ENCODE measurements around the gene SRGAP3. TPM values are rescaled to one million over a fixed set of nuclear protein-coding genes. Genes with fewer than 3 reads are reported as not detected.

SRGAP3 gene
- polyA plus RNA-seq, 3 donors = 0.27 to 1.3 (median 0.87) TPM

DNA sequence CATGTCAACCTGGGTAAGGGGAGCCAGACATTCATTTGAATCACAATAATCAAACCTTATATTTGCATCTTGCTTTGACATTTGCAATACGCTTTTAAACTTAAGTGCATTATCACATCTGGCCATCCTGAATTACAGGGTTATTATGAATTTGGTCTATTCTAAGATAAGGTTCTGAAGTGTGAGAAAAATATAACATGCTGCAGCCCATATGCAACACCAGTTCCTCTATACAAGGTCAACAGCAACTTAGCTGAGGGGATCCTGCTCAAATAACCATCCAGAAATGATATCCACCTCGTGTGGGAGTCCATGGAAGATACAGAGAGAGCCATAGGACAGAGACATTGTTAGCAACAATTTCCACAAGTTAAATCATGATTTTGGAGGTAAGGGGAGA lies 213.5 kb downstream of the SRGAP3 start:
- Histone ChIP-seq H3K36me3 (replicated peaks in 1 of 2; ENCODE audit: control insufficient read depth in 1 of 2, insufficient read depth in 2 of 2, low read length in 2 of 2) (no peaks in the 10 kb centered on the region), H3K9ac (ENCODE audit: insufficient read depth, low read length, poor library complexity, severe bottlenecking) (no peak overlapping the region), H3K79me2 (ENCODE audit: insufficient read depth, low read length) (no peaks in the 10 kb centered on the region), H4K20me1 (ENCODE audit: insufficient read depth, low read length) (no peaks in the 10 kb centered on the region), H3K4me1 (ENCODE audit: control insufficient read depth in 1 of 2, insufficient read depth in 2 of 2, low read length in 2 of 2) (peaks cover 28 to 29% of the 10 kb centered on the region in 2 donors), H3K27ac (ENCODE audit: low read depth in 1 of 2, low read length in 2 of 2) (no peak overlapping the region), H2AFZ (ENCODE audit: insufficient read depth, low read depth, low read length, poor library complexity, severe bottlenecking) (no peak overlapping the region), H3K4me3 (replicated peaks in 1 of 3; ENCODE audit: low read depth in 2 of 3, low read length in 3 of 3) (no peak overlapping the region), H3K27me3 (ENCODE audit: control insufficient read depth in 2 of 2, insufficient read depth in 2 of 2, low read length in 2 of 2) (no peaks in the 10 kb centered on the region), H3K9me3 (replicated peaks in 1 of 2; ENCODE audit: control insufficient read depth in 1 of 2, insufficient read depth in 1 of 2, low read length in 2 of 2) (no peaks in the 10 kb centered on the region), H3K4me2 (replicated peaks; ENCODE audit: extremely low read depth, low read length, poor library complexity, severe bottlenecking) (peak overlapping the region; percentile 23)
- Mint-ChIP-seq H3K4me1 (peaks cover 29% of the 10 kb centered on the region), H3K9me3 (no peaks in the 10 kb centered on the region), H3K36me3 (no peaks in the 10 kb centered on the region), H3K4me3 (no peak overlapping the region), H3K27ac (peak overlapping the region in 1 of 7 donors; percentile 13), H3K27me3 (ENCODE audit: low read depth in 3 of 3) (peaks cover 0 to 3% (median 1%) of the 10 kb centered on the region in 3 donors)
- WGBS (ENCODE audit: insufficient coverage) = no CpG with 5 or more reads among the region's 2 CpGs
- no peak for TF ChIP-seq CTCF (IDR thresholded peaks at IDR 0.05)
- intact Hi-C loops (cut with micrococcal nuclease) = no loop called here
- no peak for DNase-seq

- Histone ChIP-seq H2AFZ (ENCODE audit: insufficient read depth, low read depth, low read length, poor library complexity, severe bottlenecking) (no peak overlapping the region), H3K4me1 (ENCODE audit: control insufficient read depth in 1 of 2, insufficient read depth in 2 of 2, low read length in 2 of 2) (peaks cover 28 to 29% of the 10 kb centered on the region in 2 donors), H3K79me2 (ENCODE audit: insufficient read depth, low read length) (no peaks in the 10 kb centered on the region), H3K4me3 (replicated peaks in 1 of 3; ENCODE audit: low read depth in 2 of 3, low read length in 3 of 3) (no peak overlapping the region), H4K20me1 (ENCODE audit: insufficient read depth, low read length) (no peaks in the 10 kb centered on the region), H3K36me3 (replicated peaks in 1 of 2; ENCODE audit: control insufficient read depth in 1 of 2, insufficient read depth in 2 of 2, low read length in 2 of 2) (no peaks in the 10 kb centered on the region), H3K4me2 (replicated peaks; ENCODE audit: extremely low read depth, low read length, poor library complexity, severe bottlenecking) (peak overlapping the region; percentile 23), H3K9ac (ENCODE audit: insufficient read depth, low read length, poor library complexity, severe bottlenecking) (no peak overlapping the region), H3K27ac (ENCODE audit: low read depth in 1 of 2, low read length in 2 of 2) (no peak overlapping the region), H3K27me3 (ENCODE audit: control insufficient read depth in 2 of 2, insufficient read depth in 2 of 2, low read length in 2 of 2) (no peaks in the 10 kb centered on the region), H3K9me3 (replicated peaks in 1 of 2; ENCODE audit: control insufficient read depth in 1 of 2, insufficient read depth in 1 of 2, low read length in 2 of 2) (no peaks in the 10 kb centered on the region)
- H3K36me3 Mint-ChIP-seq = no peaks in the 10 kb centered on the region
- H3K27me3 Mint-ChIP-seq (ENCODE audit: low read depth in 3 of 3) = peaks cover 0 to 3% (median 1%) of the 10 kb centered on the region in 3 donors
- DNase-seq = no peak
- peak overlapping the region in 2 of 7 donors; percentile 5 to 27 for H3K27ac Mint-ChIP-seq
- peak overlapping the region; percentile 0 to 11 for H3K4me3 Mint-ChIP-seq
- peaks cover 29% of the 10 kb centered on the region for H3K4me1 Mint-ChIP-seq
- TF ChIP-seq CTCF (IDR thresholded peaks at IDR 0.05) = no peak
- intact Hi-C loops (cut with micrococcal nuclease) = no loop called here
- no peaks in the 10 kb centered on the region for H3K9me3 Mint-ChIP-seq
- no CpG with 5 or more reads among the region's 4 CpGs for WGBS (ENCODE audit: insufficient coverage)
These were observed 214.0 kb downstream of the SRGAP3 start for GRCh38 chr3:9035473-9035872.

Measured in CD14-positive monocyte (primary cell).